Nephron (organoid): ENCODE measurements around the gene ZNHIT1.

Source experiments
- H3K27ac Mint-ChIP-seq, 3 experiments: 2 replicates each; pipeline ENCODE4 v1.8.0; 2020; ENCODE audit warnings: mixed read lengths in 3 of 3, mild to moderate bottlenecking in 2 of 3, moderate library complexity in 1 of 3
- H3K27me3 Mint-ChIP-seq: 2 replicates; pipeline ENCODE4 v1.8.0; 2021; ENCODE audit warnings: low read depth, mild to moderate bottlenecking, moderate library complexity, mixed read lengths
- H3K36me3 Mint-ChIP-seq: 2 replicates; pipeline ENCODE4 v1.8.0; 2020; ENCODE audit warnings: low read depth, mixed read lengths
- H3K4me1 Mint-ChIP-seq: 2 replicates; pipeline ENCODE4 v1.8.0; 2020; ENCODE audit warnings: mixed read lengths
- H3K4me3 Mint-ChIP-seq, 3 experiments: 2 replicates each; pipeline ENCODE4 v1.8.0; 2020; ENCODE audit warnings: mild to moderate bottlenecking in 3 of 3, mixed read lengths in 3 of 3, moderate library complexity in 2 of 3
- H3K9me3 Mint-ChIP-seq: 2 replicates; pipeline ENCODE4 v1.8.0; 2020; ENCODE audit warnings: mixed read lengths
- TF ChIP-seq, protein P1 (sequence below), 3 experiments: fragments of 200-600 bp; sonication (generic); IDR thresholded peaks; one replicate each; pipeline ENCODE4 v1.5.0; 2021; ENCODE audit warnings: antibody characterized with exemption in 3 of 3; ENCODE audit not compliant: unreplicated experiment in 3 of 3

ZNHIT1 gene

DNA sequence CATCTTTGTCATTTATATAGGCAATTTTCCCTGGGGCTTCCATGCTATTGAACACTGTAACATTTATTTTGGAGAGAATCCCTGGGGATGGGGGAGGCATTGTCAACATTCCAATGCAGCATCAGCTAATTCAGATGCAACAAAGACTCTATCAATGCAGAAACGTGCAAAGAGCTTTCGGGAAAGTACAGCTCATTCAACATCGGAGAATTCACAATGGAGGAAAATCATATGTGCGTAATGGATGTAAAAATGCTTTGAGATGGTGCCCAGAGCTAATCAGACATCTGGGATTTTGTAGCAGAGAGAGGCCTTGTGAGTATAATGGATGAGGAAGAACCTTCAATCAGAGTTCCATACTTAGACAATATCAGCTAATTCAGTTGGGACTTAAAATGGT is 55.2 kb downstream of the ZNHIT1 start:
- peak overlapping the region in 1 of 3 experiments; percentile 43 for H3K27ac Mint-ChIP-seq
- H3K36me3 Mint-ChIP-seq: no peaks in the 10 kb centered on the region
- peaks cover 3% of the 10 kb centered on the region for H3K27me3 Mint-ChIP-seq
- H3K4me1 Mint-ChIP-seq: no peaks in the 10 kb centered on the region
- H3K4me3 Mint-ChIP-seq: no peak overlapping the region
- no peaks in the 10 kb centered on the region for H3K9me3 Mint-ChIP-seq
- TF ChIP-seq, protein P1, sequence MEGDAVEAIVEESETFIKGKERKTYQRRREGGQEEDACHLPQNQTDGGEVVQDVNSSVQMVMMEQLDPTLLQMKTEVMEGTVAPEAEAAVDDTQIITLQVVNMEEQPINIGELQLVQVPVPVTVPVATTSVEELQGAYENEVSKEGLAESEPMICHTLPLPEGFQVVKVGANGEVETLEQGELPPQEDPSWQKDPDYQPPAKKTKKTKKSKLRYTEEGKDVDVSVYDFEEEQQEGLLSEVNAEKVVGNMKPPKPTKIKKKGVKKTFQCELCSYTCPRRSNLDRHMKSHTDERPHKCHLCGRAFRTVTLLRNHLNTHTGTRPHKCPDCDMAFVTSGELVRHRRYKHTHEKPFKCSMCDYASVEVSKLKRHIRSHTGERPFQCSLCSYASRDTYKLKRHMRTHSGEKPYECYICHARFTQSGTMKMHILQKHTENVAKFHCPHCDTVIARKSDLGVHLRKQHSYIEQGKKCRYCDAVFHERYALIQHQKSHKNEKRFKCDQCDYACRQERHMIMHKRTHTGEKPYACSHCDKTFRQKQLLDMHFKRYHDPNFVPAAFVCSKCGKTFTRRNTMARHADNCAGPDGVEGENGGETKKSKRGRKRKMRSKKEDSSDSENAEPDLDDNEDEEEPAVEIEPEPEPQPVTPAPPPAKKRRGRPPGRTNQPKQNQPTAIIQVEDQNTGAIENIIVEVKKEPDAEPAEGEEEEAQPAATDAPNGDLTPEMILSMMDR (IDR thresholded peaks at IDR 0.05; ENCODE audit: unreplicated experiment in 3 of 3): no peak
